ENCODE data around the gene PAX7.

The PAX7 gene

GRCh38 chr1:18776777-18777176 lies 146.1 kb downstream of the PAX7 start:
- TF ChIP-seq CTCF (conservative IDR thresholded peaks at IDR 0.05), result no peak
- H3K27ac ChIP-seq, result no peak overlapping the region

GRCh38 chr1:18778437-18778836 lies 147.8 kb downstream of the PAX7 start:
- no peak for TF ChIP-seq CTCF (conservative IDR thresholded peaks at IDR 0.05)
- H3K27ac ChIP-seq, result no peak overlapping the region

- H3K27ac ChIP-seq, result no peak overlapping the region
- TF ChIP-seq CTCF (conservative IDR thresholded peaks at IDR 0.05), result no peak
Observed at GRCh38 chr1:18781031-18781430, 150.4 kb downstream of the PAX7 start.

- no peak for TF ChIP-seq CTCF (conservative IDR thresholded peaks at IDR 0.05)
- no peak overlapping the region for H3K27ac ChIP-seq
Observed at GRCh38 chr1:18783705-18784481, 153.2 kb downstream of the PAX7 start.

GRCh38 chr1:18784482-18784831 lies 153.8 kb downstream of the PAX7 start:
- TF ChIP-seq CTCF (conservative IDR thresholded peaks at IDR 0.05), result no peak

GRCh38 chr1:18786149-18786548 lies 155.5 kb downstream of the PAX7 start:
- no peak for TF ChIP-seq CTCF (conservative IDR thresholded peaks at IDR 0.05)

More at GRCh38 chr1:18784482-18784831, 153.8 kb downstream of the PAX7 start:
- H3K27ac ChIP-seq, result no peak overlapping the region

GRCh38 chr1:18787825-18788385 lies 157.3 kb downstream of the PAX7 start:
- H3K27ac ChIP-seq, result no peak overlapping the region
- TF ChIP-seq CTCF (conservative IDR thresholded peaks at IDR 0.05), result no peak

More at GRCh38 chr1:18786149-18786548, 155.5 kb downstream of the PAX7 start:
- no peak overlapping the region for H3K27ac ChIP-seq

Data from VCaP (cell line).